GM12878 (cell line): ENCODE data around the gene MACROD2. TPM values are rescaled to one million over a fixed set of nuclear protein-coding genes. Genes with fewer than 3 reads are reported as not detected.

Experiments used
- ATAC-seq: fragments of 200-7000 bp; cut with Tn5 transposase; 3 replicates; pipeline ENCODE4 v1.9.1; 2020; ENCODE audit warnings: mild to moderate bottlenecking, moderate library complexity
- BruUV-seq: library from RNA; stranded (reverse); fragments of 400-500 nt; replicated peaks from 2 replicates; lab custom pipeline; 2021; lab: Mats Ljungman, UMichigan
- CTCF ChIA-PET: fragments of 300-600 bp; sonication (Branson Sonifier 250); formaldehyde crosslinking; extraction: SDS; loops from one replicate; lab custom pipeline; 2021; ENCODE audit warnings: inconsistent platforms; lab: Yijun Ruan, JAX
- POLR2A ChIA-PET: fragments of 350-600 bp; formaldehyde crosslinking; extraction: SDS; loops from one replicate; lab custom pipeline; 2021; ENCODE audit warnings: inconsistent platforms; lab: Charles Lee
- RAD21 ChIA-PET: fragments of 300-600 bp; sonication (Branson Sonifier 250); formaldehyde crosslinking; loops from one replicate; lab custom pipeline; 2023; ENCODE audit warnings: antibody characterized with exemption; ENCODE audit not compliant: unreplicated experiment; lab: Charles Lee
- SMC1A ChIA-PET: fragments of 300-600 bp; sonication (Branson Sonifier 250); formaldehyde crosslinking; loops from one replicate; lab custom pipeline; 2023; ENCODE audit not compliant: unreplicated experiment, uncharacterized antibody; lab: Charles Lee
- DNase-seq: peaks from one replicate; pipeline ENCODE4 v3.0.0-alpha.2; 2011; ENCODE audit warnings: low read depth, low spot score
- FAIRE-seq: peaks from 3 replicates; lab custom pipeline; 2011; peaks lifted over from hg19 to GRCh38; lab: Jason Lieb, UNC
- H2AFZ ChIP-seq: 2 replicates; pipeline ENCODE4 v1.6.0; 2011; ENCODE audit warnings: low read depth, low read length, control low read depth; ENCODE audit not compliant: control insufficient read depth
- H3K27ac ChIP-seq: 2 replicates; pipeline ENCODE4 v1.5.1; 2011; ENCODE audit warnings: control low read depth; ENCODE audit not compliant: control insufficient read depth, insufficient read depth
- H3K27me3 ChIP-seq, 2 experiments: replicated peaks in 1 of 2; 2 replicates each; pipeline versions ENCODE4 v1.6.0 to v1.6.1; 2011; ENCODE audit warnings: low read length in 1 of 2; ENCODE audit not compliant: control insufficient read depth in 2 of 2, insufficient read depth in 2 of 2
- H3K36me3 ChIP-seq, 2 experiments: 2 replicates each; pipeline ENCODE4 v1.5.1; 2011; ENCODE audit warnings: low read length in 1 of 2; ENCODE audit not compliant: control insufficient read depth in 2 of 2, insufficient read depth in 2 of 2
- H3K4me1 ChIP-seq: 2 replicates; pipeline ENCODE4 v1.6.1; 2011; ENCODE audit warnings: mild to moderate bottlenecking, low read length, moderate library complexity, mixed read lengths; ENCODE audit not compliant: control insufficient read depth, insufficient read depth
- H3K4me2 ChIP-seq: 2 replicates; pipeline ENCODE4 v1.6.0; 2011; ENCODE audit warnings: control low read depth; ENCODE audit not compliant: control insufficient read depth, insufficient read depth
- H3K4me3 ChIP-seq: fragments of 200-600 bp; sonication (generic); 2 replicates; pipeline ENCODE4 v1.5.1; 2016
- H3K79me2 ChIP-seq: 2 replicates; pipeline ENCODE4 v1.6.0; 2011; ENCODE audit warnings: low read length; ENCODE audit not compliant: control insufficient read depth, insufficient read depth
- H3K9ac ChIP-seq: 2 replicates; pipeline ENCODE4 v1.8.0; 2011; ENCODE audit warnings: low read length, control low read depth, mixed read lengths; ENCODE audit not compliant: control insufficient read depth, insufficient read depth
- H3K9me3 ChIP-seq: replicated peaks from 3 replicates; pipeline ENCODE4 v1.5.1; 2011; ENCODE audit warnings: mild to moderate bottlenecking, low read length; ENCODE audit not compliant: control insufficient read depth, insufficient read depth
- H4K20me1 ChIP-seq: 2 replicates; pipeline ENCODE4 v1.6.0; 2011; ENCODE audit not compliant: control insufficient read depth, insufficient read depth
- BMI1 ChIP-seq: fragments of 450-650 bp; IDR thresholded peaks from 2 replicates; pipeline ENCODE4 v1.6.1; 2016; ENCODE audit warnings: mild to moderate bottlenecking, moderate library complexity, borderline replicate concordance
- CHD1 ChIP-seq: IDR thresholded peaks from 2 replicates; pipeline ENCODE4 v1.6.1; 2012; ENCODE audit warnings: low read depth, low read length, improper control_type of control experiment
- EP300 ChIP-seq, 2 experiments: fragments of 150-350 bp in 1 of 2; IDR thresholded peaks; 2 replicates each; pipeline ENCODE4 v1.6.1; 2011 to 2012; ENCODE audit warnings: low read depth in 2 of 2, low read length in 2 of 2, borderline replicate concordance in 1 of 2, improper control_type of control experiment in 1 of 2, inconsistent platforms in 1 of 2; ENCODE audit not compliant: control insufficient read depth in 1 of 2
- FOS ChIP-seq: IDR thresholded peaks from 3 replicates; pipeline ENCODE4 v1.6.1; 2011; ENCODE audit warnings: borderline replicate concordance; ENCODE audit not compliant: insufficient read length; ENCODE audit errors: extremely low read depth
- IRF4 ChIP-seq: IDR thresholded peaks from 2 replicates; pipeline ENCODE4 v1.6.1; 2011; ENCODE audit warnings: low read depth, low read length
- LARP7 ChIP-seq: fragments of 450-650 bp; IDR thresholded peaks from 2 replicates; pipeline ENCODE4 v1.6.1; 2017; ENCODE audit warnings: mild to moderate bottlenecking
- MYB ChIP-seq: fragments of 150-350 bp; IDR thresholded peaks from 2 replicates; pipeline ENCODE4 v1.6.1; 2014; ENCODE audit warnings: mild to moderate bottlenecking, low read depth, low read length, borderline replicate concordance
- NFYA ChIP-seq: IDR thresholded peaks from 2 replicates; pipeline ENCODE4 v1.6.1; 2011; ENCODE audit warnings: low read depth, mild to moderate bottlenecking, low read length, improper control_type of control experiment, borderline replicate concordance
- NRF1 ChIP-seq: conservative IDR thresholded peaks from 2 replicates; pipeline ENCODE4 v1.6.1; 2011; ENCODE audit warnings: mild to moderate bottlenecking, low read depth, low read length, improper control_type of control experiment
- POLR2AphosphoS5 ChIP-seq: IDR thresholded peaks from 2 replicates; pipeline ENCODE4 v1.6.1; 2011; ENCODE audit warnings: mild to moderate bottlenecking, low read length, inconsistent platforms
- SUZ12 ChIP-seq: fragments of 200-600 bp; sonication (generic); IDR thresholded peaks from one replicate; pipeline ENCODE4 v1.6.1; 2018; ENCODE audit warnings: antibody characterized with exemption, mild to moderate bottlenecking; ENCODE audit not compliant: unreplicated experiment
- TAF1 ChIP-seq: IDR thresholded peaks from 2 replicates; pipeline ENCODE4 v1.6.1; 2011; ENCODE audit warnings: mild to moderate bottlenecking, low read depth, low read length, borderline replicate concordance
- ZNF384 ChIP-seq: IDR thresholded peaks from 2 replicates; pipeline ENCODE4 v1.6.1; 2012; ENCODE audit warnings: low read depth, mild to moderate bottlenecking, low read length, improper control_type of control experiment, borderline replicate concordance
- WGBS: methylation state at CpG from one replicate; pipeline ENCODE4 v1.1.6; 2016; ENCODE audit warnings: low lambda C conversion rate; ENCODE audit not compliant: insufficient replicate concordance, insufficient coverage; ENCODE audit errors: missing lambda C conversion rate; 5-methylcytosine and 5-hydroxymethylcytosine counted together
- in situ Hi-C: fragments of 300-500 bp; cut with MboI; formaldehyde crosslinking; loops from 9 replicates; pipeline ENCODE4 v1.14.3; 2018; ENCODE audit warnings: mixed read lengths
- intact Hi-C: fragments of 100-400 bp; cut with micrococcal nuclease; formaldehyde crosslinking; loops from one replicate; pipeline ENCODE4 v1.14.2; 2022; ENCODE audit not compliant: unreplicated experiment
- polyA plus RNA-seq, 11 experiments: library from polyadenylated mRNA; depleted of rRNA in 4 of 11; unstranded in 6 of 11; stranded (reverse) in 5 of 11; fragments of >200 nt; fragmentation: Nextera tagmentation in 4 of 11; fragmentation: Illumina TruSeq in 1 of 11; extraction: Ambion mirVana in 4 of 11; extraction: Trizol in 1 of 11; gene quantifications; 1 replicate in 1 of 11; 2 replicates in 10 of 11; pipeline versions ENCODE4 v1.2.1 to v1.2.3, GENCODE V29; 2011 to 2016; ENCODE audit warnings: inconsistent platforms in 2 of 11, missing spikeins in 2 of 11, low read depth in 1 of 11
- total RNA-seq, 4 experiments: library from RNA; depleted of rRNA in 3 of 4; stranded (reverse); fragments of >200 nt in 3 of 4; fragmentation: Illumina TruSeq in 1 of 4; extraction: Trizol in 1 of 4; gene quantifications; 2 replicates each; pipeline versions ENCODE4 v1.2.1 to v1.2.3, GENCODE V29; 2013 to 2021
- TF ChIP-seq, protein P1 (sequence below): fragments of 450-650 bp; IDR thresholded peaks from 2 replicates; pipeline ENCODE4 v1.6.1; 2018; ENCODE audit warnings: borderline replicate concordance, mild to moderate bottlenecking; ENCODE audit not compliant: partially characterized antibody
- TF ChIP-seq, protein P2 (sequence below): fragments of 150-350 bp; IDR thresholded peaks from 2 replicates; pipeline ENCODE4 v1.6.1; 2014; ENCODE audit warnings: mild to moderate bottlenecking, low read depth, low read length
- TF ChIP-seq, protein P3 (sequence below): IDR thresholded peaks from 2 replicates; pipeline ENCODE4 v1.6.1; 2012; ENCODE audit warnings: low read depth, low read length, improper control_type of control experiment

MACROD2 gene
- total and polyA plus RNA-seq, 10 of the 15 experiments (the other 5 are each of a cell fraction or from before 2014, with no cell fraction given): 1.1 to 21.5 (median 2.2) TPM

DNA sequence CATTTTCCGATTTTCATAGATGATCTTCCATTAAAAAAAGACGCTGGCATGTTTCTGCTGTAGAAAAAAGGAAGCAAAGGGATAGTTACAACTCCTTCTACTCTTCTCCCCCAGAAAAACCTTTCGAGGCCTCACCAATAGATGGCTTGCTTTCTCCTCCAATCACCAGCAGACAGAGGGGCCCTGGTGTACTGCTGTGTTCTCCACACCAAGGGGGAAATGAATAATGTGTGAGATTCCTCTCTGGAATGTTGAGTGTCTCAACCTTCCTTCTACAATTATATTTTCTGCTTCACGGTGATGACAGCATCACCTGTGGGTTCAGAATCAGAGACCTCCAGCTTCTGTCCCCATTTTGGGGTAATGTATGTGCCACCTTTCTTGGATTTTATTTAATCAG lies 527.8 kb downstream of the MACROD2 start:
- no peak overlapping the region for H3K4me2 ChIP-seq
- POLR2A ChIA-PET: no interaction called here
- no peaks in the 10 kb centered on the region for H3K27me3 ChIP-seq
- FAIRE-seq: no peak
- 0% methylated on average over 4 of the region's 4 CpGs for WGBS
- H2AFZ ChIP-seq: no peak overlapping the region
- H3K9ac ChIP-seq: no peak overlapping the region
- no peaks in the 10 kb centered on the region for H3K9me3 ChIP-seq
- no peak for DNase-seq
- H3K27ac ChIP-seq: no peak overlapping the region
- RAD21 ChIA-PET: no interaction called here
- CTCF ChIA-PET: no interaction called here
- no peaks in the 10 kb centered on the region for H3K36me3 ChIP-seq
- H3K79me2 ChIP-seq: no peaks in the 10 kb centered on the region
- SMC1A ChIA-PET: no interaction called here
- no peaks in the 10 kb centered on the region for H4K20me1 ChIP-seq
- intact Hi-C loops: no loop called here
- BruUV-seq: no TSS peak
- no peaks in the 10 kb centered on the region for H3K4me1 ChIP-seq
- in situ Hi-C loops: no loop called here
- TF ChIP-seq FOS (no peak), POLR2AphosphoS5 (no peak), NFYA (no peak), EP300 (IDR thresholded peaks at IDR 0.05; ENCODE audit: borderline replicate concordance in 1 of 2, control insufficient read depth in 1 of 2, low read depth in 2 of 2, low read length in 2 of 2) (no peak), BMI1 (no peak), MYB (no peak), LARP7 (no peak), CHD1 (no peak), NRF1 (no peak), ZNF384 (no peak), SUZ12 (no peak), IRF4 (no peak), TAF1 (no peak)
- TF ChIP-seq, protein P1, sequence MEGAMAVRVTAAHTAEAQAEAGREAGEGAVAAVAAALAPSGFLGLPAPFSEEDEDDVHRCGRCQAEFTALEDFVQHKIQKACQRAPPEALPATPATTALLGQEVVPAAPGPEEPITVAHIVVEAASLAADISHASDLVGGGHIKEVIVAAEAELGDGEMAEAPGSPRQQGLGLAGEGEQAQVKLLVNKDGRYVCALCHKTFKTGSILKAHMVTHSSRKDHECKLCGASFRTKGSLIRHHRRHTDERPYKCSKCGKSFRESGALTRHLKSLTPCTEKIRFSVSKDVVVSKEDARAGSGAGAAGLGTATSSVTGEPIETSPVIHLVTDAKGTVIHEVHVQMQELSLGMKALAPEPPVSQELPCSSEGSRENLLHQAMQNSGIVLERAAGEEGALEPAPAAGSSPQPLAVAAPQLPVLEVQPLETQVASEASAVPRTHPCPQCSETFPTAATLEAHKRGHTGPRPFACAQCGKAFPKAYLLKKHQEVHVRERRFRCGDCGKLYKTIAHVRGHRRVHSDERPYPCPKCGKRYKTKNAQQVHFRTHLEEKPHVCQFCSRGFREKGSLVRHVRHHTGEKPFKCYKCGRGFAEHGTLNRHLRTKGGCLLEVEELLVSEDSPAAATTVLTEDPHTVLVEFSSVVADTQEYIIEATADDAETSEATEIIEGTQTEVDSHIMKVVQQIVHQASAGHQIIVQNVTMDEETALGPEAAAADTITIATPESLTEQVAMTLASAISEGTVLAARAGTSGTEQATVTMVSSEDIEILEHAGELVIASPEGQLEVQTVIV: no peak
- TF ChIP-seq, protein P2, sequence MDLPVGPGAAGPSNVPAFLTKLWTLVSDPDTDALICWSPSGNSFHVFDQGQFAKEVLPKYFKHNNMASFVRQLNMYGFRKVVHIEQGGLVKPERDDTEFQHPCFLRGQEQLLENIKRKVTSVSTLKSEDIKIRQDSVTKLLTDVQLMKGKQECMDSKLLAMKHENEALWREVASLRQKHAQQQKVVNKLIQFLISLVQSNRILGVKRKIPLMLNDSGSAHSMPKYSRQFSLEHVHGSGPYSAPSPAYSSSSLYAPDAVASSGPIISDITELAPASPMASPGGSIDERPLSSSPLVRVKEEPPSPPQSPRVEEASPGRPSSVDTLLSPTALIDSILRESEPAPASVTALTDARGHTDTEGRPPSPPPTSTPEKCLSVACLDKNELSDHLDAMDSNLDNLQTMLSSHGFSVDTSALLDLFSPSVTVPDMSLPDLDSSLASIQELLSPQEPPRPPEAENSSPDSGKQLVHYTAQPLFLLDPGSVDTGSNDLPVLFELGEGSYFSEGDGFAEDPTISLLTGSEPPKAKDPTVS: no peak
- TF ChIP-seq, protein P3, sequence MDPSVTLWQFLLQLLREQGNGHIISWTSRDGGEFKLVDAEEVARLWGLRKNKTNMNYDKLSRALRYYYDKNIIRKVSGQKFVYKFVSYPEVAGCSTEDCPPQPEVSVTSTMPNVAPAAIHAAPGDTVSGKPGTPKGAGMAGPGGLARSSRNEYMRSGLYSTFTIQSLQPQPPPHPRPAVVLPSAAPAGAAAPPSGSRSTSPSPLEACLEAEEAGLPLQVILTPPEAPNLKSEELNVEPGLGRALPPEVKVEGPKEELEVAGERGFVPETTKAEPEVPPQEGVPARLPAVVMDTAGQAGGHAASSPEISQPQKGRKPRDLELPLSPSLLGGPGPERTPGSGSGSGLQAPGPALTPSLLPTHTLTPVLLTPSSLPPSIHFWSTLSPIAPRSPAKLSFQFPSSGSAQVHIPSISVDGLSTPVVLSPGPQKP: no peak
- ATAC-seq: no peak
- no peak overlapping the region for H3K4me3 ChIP-seq
